22Rv1 (cell line): ENCODE results near the gene B9D1.

Experiments
- H3K27ac ChIP-seq: fragments of 450-650 bp; 2 replicates; pipeline ENCODE4 v1.5.1; 2017
- ZFX ChIP-seq: fragments of 450-650 bp; IDR thresholded peaks from 2 replicates; pipeline ENCODE4 v1.6.1; 2017; ENCODE audit warnings: antibody characterized with exemption, borderline replicate concordance
- TF ChIP-seq, protein P1 (sequence below): fragments of 450-650 bp; IDR thresholded peaks from 2 replicates; pipeline ENCODE4 v1.5.1; 2017; ENCODE audit warnings: mild to moderate bottlenecking

The B9D1 gene

GRCh38 chr17:19304209-19304608, 58.3 kb downstream of the B9D1 start:
- TF ChIP-seq, protein P1, sequence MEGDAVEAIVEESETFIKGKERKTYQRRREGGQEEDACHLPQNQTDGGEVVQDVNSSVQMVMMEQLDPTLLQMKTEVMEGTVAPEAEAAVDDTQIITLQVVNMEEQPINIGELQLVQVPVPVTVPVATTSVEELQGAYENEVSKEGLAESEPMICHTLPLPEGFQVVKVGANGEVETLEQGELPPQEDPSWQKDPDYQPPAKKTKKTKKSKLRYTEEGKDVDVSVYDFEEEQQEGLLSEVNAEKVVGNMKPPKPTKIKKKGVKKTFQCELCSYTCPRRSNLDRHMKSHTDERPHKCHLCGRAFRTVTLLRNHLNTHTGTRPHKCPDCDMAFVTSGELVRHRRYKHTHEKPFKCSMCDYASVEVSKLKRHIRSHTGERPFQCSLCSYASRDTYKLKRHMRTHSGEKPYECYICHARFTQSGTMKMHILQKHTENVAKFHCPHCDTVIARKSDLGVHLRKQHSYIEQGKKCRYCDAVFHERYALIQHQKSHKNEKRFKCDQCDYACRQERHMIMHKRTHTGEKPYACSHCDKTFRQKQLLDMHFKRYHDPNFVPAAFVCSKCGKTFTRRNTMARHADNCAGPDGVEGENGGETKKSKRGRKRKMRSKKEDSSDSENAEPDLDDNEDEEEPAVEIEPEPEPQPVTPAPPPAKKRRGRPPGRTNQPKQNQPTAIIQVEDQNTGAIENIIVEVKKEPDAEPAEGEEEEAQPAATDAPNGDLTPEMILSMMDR = no peak
- TF ChIP-seq ZFX = no peak
- no peak overlapping the region for H3K27ac ChIP-seq

GRCh38 chr17:19303367-19303776, 59.2 kb downstream of the B9D1 start:
- no peak overlapping the region for H3K27ac ChIP-seq
- TF ChIP-seq, protein P1 = no peak
- TF ChIP-seq ZFX = no peak

DNA sequence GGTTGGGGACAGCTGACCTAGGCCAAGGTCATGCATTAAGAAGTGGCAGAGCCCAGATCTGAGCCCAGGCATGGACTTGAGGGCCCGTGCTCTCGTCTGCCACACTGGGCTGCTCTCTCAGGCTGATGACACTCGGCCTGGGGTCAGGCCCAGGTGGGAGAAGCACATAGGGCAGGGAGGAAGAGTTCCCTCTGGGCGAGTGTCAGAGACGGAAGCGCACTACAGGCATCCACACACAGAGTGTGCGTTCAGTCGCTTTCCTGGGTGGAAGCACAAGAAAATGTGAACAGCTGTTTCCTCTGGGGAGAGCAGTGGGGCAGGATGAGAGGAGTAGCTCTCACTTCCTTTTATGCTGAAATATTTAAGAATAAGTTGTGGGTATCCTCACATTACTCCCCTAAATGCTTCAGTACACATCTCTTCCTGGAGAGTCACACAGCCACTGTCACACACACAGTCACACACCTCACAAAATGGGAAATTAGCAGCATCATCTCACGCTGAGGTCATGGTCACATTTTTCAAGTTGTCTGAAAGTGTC, 59.7 kb downstream of the B9D1 start:
- TF ChIP-seq, protein P1 = no peak
- TF ChIP-seq ZFX = no peak

DNA sequence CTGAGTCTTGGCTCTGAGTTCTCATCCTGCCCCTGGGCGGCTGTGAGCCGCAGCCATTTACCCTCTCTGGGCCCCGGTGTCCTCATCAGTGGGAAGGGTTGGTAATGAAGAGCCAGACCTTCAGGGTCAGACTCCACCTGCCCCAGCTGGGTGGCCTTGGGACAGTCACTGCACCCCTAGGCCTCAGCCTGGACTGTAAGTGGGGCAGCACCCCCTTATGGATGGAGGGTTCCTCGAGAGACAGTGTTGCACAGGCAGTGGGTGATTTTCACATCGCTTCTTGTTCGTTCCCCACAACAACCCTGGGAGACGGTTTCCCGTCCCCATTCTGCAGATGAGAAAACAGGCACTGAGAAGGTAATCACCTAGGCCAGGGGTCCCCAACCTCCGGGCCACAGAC, 60.5 kb downstream of the B9D1 start:
- H3K27ac ChIP-seq = no peak overlapping the region
- no peak for TF ChIP-seq ZFX
- TF ChIP-seq, protein P1 = no peak

More for the DNA sequence above, 59.7 kb downstream of the B9D1 start:
- H3K27ac ChIP-seq = no peak overlapping the region

DNA sequence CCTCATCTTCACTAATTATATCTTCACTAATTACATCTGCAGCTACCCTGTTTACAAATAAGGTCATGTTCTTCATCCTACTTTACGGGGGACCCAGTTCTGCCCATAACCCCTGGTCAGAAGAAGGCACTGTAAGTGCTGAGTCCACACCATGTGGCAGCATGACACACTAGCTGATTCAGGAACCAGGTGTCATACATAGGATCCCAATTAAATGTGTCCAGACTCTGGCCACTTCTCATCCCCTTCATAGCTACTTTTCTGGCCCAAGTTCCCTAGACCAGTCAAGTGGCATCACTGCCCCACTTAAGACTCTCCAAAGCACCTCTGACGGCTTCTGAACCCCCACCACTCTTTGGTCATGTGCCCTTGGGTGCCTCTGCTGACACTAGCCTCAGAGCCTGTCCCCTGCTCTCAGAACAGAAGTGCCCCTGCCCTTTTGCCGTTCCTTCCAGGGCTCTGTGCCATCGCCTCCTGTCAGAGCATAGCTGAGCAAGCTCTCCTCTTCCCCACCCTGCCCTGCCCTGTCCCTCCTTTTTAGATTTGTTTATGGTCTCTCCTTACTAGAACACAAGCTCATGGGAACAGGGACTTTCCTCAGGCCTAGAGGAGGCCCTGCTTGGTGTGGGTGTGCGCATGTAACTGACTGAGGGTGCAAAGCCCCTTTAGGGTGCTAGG, 61.1 kb downstream of the B9D1 start:
- no peak for TF ChIP-seq ZFX
- TF ChIP-seq, protein P1 = no peak
- H3K27ac ChIP-seq = no peak overlapping the region

- H3K27ac ChIP-seq = no peak overlapping the region
- TF ChIP-seq, protein P1 = no peak
- no peak for TF ChIP-seq ZFX
Measured at GRCh38 chr17:19299866-19300265, 62.7 kb downstream of the B9D1 start.

- H3K27ac ChIP-seq = no peak overlapping the region
- TF ChIP-seq, protein P1 = no peak
- TF ChIP-seq ZFX = no peak
Measured at GRCh38 chr17:19299214-19299747, 63.2 kb downstream of the B9D1 start.
